Effector CD4-positive, alpha-beta T cell (primary cell): ENCODE measurements around the gene RUNX1.

ENCODE experiments used
- DNase-seq: peaks from one replicate; pipeline ENCODE4 v3.0.0-alpha.2; 2020

Gene RUNX1

DNA sequence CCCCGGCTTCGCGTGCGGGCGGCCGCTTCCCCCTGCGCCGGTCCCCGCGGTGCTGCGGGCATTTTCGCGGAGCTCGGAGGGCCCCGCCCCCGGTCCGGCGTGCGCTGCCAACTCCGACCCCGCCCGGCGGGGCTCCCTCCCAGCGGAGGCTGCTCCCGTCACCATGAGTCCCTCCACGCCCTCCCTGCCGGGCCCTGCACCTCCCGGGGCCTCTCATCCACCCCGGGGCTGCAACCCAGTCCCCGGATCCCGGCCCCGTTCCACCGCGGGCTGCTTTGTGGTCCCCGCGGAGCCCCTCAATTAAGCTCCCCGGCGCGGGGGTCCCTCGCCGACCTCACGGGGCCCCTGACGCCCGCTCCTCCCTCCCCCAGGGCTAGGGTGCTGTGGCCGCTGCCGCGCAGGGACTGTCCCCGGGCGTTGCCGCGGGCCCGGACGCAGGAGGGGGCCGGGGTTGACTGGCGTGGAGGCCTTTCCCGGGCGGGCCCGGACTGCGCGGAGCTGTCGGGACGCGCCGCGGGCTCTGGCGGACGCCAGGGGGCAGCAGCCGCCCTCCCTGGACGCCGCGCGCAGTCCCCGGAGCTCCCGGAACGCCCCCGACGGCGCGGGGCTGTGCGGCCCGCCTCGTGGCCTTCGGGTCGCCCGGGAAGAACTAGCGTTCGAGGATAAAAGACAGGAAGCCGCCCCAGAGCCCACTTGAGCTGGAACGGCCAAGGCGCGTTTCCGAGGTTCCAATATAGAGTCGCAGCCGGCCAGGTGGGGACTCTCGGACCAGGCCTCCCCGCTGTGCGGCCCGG is 159.2 kb downstream of the RUNX1 start:
- DNase-seq: peak; percentile 57

DNA sequence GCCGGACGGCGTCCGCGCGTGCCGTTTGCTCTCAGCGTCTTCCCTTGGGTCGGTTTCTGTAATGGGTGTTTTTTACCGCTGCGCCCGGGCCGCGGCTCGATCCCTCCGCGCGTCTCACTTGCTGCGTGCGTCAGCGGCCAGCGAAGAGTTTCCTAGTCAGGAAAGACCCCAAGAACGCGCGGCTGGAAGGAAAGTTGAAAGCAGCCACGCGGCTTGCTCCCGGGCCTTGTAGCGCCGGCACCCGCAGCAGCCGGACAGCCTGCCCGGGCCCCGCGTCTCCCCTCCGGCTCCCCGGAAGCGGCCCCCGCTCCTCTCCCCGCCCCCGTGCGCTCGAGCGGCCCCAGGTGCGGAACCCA is 159.8 kb downstream of the RUNX1 start:
- peak; percentile 48 for DNase-seq

DNA sequence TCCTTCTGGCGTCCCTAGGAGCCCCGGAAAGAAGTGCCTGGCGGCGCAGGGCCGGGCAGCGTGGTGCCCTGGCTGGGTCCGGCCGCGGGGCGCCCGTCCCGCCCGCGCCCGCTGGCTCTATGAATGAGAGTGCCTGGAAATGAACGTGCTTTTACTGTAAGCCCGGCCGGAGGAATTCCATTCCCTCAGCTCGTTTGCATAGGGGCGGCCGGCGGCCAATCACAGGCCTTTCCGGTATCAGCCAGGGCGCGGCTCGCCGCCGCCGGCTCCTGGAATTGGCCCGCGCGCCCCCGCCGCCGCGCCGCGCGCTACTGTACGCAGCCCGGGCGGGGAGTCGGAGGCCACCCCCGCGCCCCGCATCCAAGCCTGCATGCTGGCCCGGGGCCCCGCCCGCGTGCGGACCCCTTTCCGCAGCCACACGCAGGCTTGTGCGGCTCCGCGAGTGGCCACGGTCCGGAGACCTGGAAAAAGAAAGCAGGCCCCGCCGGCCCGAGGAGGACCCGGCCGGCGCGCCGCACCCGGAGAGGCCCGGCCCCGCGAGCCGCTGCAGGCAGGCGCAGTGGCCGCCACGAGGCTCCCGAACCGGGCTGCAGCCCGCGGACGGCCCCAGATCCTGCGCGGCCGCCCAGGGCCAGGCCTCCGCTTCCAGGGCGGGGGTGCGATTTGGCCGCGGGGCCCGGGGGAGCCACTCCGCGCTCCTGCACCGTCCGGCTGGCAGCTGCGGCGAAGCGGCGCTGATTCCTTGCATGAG is 160.4 kb downstream of the RUNX1 start:
- peak; percentile 59 for DNase-seq

DNA sequence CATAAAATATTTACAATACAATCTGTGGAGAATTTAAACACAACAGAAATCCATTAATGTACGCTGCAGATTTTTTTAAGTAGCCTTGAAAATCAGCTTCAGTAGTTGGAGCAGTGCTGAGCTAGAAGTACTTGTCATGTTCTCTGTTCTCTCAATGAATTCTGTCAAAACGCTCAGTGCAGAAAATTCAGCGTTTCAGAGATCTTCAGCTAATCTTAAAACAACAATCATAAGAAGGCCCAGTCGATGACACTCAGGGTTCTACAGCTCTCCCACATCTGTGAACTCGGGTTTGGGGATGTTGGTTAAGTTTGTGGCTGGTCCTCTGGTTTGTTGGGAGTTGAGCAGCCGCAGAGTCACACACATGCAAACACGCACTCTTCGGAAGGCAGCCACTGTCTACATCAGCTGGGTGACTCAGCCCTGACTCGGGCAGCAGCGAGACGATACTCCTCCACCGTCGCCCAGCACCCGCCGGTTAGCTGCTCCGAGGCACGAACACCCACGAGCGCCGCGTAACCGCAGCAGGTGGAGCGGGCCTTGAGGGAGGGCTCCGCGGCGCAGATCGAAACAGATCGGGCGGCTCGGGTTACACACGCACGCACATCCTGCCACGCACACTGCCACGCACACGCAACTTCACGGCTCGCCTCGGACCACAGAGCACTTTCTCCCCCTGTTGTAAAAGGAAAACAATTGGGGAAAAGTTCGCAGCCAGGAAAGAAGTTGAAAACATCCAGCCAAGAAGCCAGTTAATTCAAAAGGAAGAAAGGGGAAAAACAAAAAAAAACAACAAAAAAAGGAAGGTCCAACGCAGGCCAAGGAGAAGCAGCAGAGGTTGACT is 161.2 kb downstream of the RUNX1 start:
- DNase-seq: peak; percentile 77

DNA sequence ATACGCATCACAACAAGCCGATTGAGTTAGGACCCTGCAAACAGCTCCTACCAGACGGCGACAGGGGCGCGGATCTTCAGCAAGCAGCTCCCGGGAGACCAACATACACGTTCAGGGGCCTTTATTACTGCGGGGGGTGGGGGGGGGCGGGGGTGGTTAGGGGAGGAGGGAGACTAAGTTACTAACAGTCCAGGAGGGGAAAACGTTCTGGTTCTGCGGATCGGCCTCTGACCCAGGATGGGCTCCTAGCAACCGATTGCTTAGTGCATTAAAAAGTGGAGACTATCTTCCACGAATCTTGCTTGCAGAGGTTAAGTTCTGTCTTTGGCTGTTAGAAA is 162.0 kb downstream of the RUNX1 start:
- no peak for DNase-seq

DNA sequence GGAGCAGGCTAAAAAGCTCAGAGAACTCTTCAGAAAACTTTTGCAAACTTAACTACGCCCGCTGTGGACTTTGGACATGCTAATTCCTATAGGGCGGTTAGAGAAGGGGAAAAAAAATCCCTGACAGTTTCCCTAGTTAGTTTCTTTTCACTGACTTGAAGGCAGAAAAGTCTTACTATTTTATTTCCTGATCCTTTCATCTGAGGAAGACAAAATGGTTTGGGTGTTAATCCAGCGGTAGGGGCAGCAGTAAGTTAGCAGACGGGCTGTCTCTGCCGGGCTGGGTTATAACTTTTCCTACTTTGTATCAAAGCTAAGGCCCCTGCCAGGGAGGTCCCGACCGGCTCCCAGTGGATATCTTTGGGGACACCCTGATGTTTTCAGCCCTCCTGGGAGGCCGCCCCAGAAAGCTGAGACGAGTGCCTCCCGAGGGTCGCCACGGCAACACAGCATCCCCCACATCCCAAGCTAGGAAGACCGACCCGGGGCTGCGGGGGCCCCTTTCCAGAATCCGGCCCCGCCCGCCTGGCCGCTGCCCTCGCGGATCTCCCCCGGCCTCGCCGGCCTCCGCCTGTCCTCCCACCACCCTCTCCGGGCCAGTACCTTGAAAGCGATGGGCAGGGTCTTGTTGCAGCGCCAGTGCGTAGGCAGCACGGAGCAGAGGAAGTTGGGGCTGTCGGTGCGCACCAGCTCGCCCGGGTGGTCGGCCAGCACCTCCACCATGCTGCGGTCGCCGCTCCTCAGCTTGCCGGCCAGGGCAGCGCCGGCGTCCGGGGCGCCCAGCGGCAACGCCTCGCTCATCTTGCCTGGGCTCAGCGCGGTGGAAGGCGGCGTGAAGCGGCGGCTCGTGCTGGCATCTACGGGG is 162.6 kb downstream of the RUNX1 start:
- DNase-seq: no peak

DNA sequence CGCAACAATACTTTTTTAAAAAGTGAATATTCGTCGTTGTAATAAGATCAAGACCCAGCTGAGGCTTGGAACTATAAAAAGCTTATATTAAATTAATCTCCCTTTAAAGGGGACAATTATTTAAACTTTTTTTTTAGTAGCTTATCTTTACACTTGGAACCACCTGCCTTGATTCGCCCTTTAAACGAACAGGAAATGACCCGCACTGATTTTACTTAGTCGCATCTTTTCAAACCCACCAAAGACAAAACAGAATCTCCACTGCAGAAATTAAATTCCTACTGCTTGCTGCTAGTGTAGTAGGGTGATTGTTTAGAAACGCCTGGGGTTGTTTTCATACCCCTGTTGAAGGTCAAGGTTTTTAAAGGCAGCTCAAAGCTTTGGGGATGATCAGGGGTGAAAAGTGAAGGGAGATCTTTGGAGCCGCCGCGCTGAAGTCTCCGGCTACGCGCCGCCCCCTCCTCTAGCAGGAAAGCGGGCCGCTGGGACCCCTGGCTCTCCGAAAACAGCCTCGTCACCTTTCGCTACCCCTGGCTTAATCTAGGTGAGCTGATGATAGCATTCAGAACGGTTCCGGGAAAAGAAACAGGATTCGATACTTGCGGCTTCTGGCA is 163.4 kb downstream of the RUNX1 start:
- no peak for DNase-seq

DNA sequence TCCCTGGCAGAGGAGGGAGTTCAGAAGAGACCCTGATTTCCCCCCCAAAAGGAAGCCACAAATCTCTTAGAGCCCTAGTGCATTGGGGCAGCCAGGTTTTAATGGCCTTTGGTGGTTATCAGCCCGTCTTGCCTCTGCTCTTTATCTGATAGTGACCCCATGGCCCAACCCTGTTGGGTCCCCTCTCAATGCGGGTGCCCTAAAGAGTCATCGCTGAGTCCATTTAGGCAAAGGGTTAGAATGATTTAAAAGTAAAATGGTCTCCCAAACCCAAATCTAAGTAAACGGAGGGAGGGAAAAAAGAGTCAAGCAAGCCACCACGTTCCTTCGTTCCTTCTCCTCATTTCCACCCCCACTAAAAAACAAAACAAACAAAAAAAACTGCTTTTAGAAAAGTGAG is 164.0 kb downstream of the RUNX1 start:
- no peak for DNase-seq

DNA sequence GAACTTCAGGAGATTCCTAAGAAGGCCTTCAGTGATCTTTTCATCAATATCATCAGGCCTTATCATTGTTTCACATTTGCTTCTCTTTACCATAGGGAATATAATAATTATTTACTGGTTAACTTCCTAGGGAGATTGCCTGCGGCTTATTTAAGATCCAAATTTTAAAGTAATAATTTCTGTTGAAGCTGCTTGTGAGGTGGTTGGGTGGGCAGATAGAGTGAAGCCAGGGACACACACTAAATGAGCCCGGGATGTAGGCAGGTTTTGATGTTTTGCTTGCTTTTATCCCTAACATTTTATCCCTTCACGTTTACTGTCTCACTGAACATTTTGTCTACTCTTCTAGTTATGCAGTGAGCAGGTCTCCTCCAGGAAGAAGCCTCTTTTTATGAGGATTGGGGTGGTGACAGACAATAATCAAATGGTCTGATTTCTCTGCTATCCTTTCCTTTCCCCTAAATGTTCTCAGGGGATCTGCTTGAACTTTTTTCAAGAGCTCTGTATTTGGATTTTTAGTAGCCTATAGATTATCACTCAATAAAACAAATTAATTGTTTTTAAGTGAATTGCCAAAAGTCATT is 164.7 kb downstream of the RUNX1 start:
- no peak for DNase-seq

DNA sequence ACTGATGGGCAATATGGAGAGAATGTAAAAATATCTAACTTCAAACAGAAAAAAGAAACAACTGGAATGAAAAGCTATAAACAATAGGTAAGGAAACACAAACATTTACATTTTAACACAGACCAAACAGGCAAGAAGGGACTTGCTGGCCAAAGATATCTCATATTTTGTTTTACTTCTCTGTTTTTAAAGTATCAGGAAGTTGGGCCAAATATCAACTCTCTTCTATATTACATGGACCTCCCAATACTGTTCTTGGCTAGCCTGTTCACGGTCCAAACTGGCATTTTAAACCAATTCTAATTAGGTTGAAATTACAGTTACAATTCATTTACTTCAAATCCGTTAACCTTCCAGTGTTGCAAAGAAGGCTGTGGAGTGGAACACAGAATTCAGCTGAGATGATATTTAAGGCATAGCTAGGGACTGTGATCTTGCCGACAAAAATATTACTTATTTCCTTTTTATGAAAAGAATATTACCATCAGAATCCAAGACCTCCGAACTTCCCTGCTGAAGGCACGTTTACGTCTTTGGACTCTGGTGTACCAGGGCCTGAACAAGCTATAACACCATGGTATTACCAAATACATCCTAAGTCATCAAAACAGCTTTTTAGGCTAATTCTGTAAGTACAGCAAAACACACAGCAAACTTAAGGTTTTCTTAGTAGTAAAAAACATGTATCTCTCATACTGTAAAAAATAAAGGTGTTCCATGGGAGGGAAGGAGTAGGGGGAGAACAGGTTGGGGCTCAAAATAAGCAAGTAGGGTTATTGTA is 165.4 kb downstream of the RUNX1 start:
- no peak for DNase-seq

DNA sequence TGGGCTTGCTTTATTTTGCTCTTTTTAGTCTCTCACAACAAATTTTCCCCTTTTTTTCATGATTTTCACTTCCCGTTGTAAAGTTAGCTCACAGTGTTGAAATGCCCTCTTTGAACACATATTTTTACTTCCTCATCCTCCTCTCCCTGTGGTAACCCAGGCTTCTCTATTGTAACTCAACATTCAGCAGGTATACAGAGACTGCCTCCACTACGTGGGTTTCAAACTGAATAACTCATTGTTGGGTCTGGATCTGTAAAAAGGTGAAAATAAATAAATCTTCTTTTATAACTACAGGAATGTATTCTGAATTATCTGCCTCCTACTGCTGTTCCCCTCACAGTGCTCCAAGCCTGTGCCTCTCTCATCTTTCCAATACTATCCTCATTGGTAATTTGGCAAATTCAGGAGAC is 166.4 kb downstream of the RUNX1 start:
- no peak for DNase-seq

DNA sequence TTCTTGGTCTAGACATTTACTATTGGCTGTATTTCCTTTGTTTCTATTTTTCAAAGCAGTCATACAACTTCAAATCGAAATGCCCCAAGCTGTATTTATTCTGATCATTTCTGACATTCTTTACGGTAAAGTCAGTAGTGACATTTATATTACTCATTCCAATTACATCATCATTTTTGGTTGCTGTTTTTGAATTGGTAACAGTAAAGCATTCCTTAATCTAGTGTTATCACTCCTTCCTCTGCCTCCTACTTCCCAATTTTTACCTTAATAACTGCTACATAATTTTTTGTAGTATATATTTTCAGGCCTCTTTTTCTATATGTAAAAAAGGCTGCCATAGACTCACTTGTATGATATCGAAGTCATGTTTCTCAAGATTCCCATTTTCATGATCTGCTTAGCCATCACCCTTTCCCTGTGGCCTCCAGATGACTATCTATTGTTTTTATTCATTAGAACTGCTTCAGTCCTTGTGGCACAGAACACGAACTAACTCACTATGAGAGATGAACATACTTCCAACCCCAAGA is 167.2 kb downstream of the RUNX1 start:
- DNase-seq: no peak

DNA sequence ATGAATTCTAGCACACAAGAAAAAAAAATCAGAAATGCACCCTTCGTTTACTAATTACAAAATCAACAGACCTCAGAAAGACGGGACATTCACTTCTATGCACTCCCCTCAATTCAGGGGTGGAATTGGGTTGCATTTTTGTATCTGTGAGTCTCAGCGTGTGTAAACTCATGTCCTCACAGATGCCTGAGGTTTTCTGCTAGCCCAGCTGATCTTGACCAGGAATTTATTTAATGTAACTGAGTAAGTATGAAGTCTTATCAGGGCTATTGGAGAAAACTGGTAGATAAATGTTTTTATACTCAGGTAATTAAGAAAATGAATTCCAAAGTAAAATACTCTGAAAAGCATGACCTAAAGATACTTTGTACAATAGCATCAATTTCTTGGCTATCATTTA is 167.7 kb downstream of the RUNX1 start:
- DNase-seq: no peak

DNA sequence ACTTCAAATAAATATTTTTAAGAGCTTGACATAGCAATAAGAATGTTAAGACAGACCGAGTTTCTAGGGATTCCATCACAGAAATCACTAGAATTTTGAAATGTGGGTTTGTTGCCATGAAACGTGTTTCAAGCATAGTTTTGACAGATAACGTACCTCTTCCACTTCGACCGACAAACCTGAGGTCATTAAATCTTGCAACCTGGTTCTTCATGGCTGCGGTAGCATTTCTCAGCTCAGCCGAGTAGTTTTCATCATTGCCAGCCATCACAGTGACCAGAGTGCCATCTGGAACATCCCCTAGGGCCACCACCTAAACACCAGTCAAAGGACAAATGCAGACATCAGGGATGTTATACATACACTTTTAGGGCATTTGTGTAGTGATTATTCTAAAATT is 168.7 kb downstream of the RUNX1 start:
- DNase-seq: no peak

DNA sequence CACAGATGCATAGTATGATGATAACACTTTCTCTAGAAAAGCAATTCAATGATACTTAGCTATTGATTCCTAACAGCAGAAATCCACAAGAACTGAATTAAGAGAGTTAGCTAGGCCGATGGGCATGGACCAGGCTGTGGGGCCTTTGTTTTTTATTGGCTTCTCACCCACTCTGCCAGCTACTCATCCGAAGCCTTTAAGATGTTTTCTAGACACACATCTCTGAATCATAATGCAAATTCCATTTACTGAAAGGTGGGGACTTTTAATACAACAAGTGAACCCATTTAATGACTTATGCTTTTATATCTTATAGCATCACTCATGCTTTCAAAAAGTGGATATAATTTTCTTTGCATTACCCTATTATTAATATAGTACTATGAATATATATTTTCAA is 170.2 kb downstream of the RUNX1 start:
- DNase-seq: no peak

DNA sequence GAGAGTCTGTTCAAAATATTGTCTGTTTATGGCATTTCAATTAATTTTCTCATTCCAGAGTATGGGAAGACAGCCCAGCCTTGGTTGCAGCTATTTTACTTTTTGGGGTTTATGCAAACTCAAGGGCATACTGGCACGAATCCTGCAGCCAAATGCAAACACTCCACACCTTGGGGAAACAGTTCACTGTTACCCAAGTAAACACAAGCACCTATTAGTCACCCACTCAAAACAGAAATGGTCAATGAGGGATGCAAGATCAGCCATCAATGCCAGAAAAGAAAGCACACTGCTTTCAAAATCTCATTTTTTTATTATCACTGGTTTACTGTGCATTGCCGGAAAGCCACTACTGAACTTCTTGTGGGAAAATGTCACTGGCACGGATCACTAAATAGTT is 170.6 kb downstream of the RUNX1 start:
- no peak for DNase-seq

DNA sequence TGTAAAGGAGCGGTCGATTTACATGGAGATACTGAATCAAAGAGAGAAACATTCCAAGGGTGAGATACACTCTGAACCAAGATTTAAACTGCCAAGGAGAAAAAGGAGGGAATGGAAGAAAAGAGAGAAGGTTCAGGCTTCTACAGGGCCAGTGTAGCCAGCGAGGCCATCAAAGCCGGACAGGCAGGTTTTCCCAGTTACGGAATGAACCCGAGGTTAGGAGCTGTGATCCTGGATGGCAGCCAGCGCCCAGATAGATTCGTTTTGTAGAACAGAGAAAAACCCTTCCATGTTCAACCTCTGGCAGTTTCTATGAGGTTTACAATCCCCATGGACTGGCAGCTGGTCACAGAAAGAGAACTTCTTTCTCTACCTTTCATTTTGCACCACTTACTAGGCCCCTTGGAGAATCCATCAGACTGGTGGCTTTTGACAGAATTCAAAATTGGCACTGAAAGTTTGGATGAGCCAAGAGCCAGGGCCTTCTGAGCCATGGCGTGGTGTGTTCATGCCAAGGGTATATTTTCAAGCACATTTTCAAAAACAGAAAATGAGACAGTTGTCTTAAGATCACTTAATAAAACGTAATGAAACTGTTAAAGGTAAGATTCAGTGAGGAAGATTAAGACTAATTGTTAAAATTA is 171.5 kb downstream of the RUNX1 start:
- no peak for DNase-seq

DNA sequence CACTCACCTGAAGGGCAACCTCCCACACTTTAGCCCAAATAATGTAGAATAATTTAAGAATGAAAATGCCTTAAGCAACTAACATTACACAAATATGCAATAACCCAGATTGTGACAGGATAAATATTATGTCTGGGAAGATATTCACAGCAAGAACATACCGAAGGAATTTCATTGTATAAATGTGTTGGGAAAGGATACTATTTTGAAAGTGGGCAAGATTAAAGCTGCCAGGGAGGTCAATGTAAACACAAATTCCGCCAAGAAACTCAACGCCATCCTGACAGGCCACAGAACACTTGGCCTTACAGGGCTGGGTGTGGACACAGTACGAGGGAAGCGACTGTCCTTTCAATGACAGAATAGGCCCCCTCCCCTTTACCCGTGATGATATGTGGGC is 173.3 kb downstream of the RUNX1 start:
- DNase-seq: no peak

DNA sequence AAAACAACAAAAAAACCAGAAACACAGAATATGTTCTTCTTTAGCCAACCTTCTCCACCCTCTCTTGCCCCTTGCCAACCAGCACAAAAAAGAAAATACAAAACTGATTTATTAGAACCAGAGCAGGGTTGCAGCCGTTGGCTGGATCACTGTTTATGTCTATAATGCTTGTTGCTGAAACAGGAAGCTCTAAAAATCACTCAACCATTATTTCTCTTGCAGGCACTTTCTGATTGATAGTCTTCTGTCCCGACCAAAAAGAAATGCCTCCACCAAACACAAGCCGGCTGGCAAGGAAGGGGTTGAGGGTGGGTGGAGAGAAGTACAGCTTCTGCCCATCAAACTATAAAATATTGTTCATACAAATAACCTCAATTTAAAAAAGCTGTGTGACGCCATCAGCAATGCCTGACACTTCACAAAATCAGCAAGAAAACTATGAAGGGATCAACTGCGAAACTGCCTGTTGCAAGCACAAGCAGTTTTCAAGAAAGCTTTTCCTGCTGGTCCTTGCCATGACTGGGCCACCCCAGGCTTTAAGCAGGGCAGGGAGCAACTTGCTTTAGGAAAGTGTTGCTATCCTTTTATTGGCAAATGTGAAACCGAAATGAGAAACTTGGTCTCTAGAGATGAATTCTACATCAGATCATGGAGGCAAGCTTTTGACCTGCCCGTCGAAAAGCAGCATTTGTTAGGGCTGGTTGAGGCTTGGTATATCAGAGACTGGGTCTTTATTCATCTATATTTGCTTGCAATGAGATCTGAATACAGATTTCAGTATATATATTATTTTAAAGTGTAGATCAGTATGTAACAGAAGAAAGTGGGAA is 174.2 kb downstream of the RUNX1 start:
- no peak for DNase-seq
